RWPE1 (cell line): Measurements from ENCODE around the gene CCDC136.

ENCODE experiments used
- CTCF ChIA-PET: fragments of 350-600 bp; sonication (Branson Sonifier 250); formaldehyde crosslinking; extraction: SDS; loops from one replicate; lab custom pipeline; 2021; lab: Yijun Ruan, JAX
- POLR2A ChIA-PET: fragments of 400-600 bp; formaldehyde crosslinking; extraction: SDS; loops from one replicate; lab custom pipeline; 2020; ENCODE audit warnings: antibody characterized with exemption; ENCODE audit not compliant: low non-redundant PET; lab: Yijun Ruan, JAX
- DNase-seq: peaks from one replicate; pipeline ENCODE4 v3.0.0; 2012; ENCODE audit warnings: low spot score
- H3K27ac ChIP-seq: fragments of 450-650 bp; 2 replicates; pipeline ENCODE4 v1.5.1; 2017
- TF ChIP-seq, protein P1 (sequence below): fragments of 450-650 bp; conservative IDR thresholded peaks from 2 replicates; pipeline ENCODE4 v1.5.1; 2017; ENCODE audit warnings: low read depth, mild to moderate bottlenecking

Gene CCDC136

GRCh38 chr7:128810473-128810872, 18.7 kb downstream of the CCDC136 start:
- CTCF ChIA-PET: no interaction called here
- TF ChIP-seq, protein P1, sequence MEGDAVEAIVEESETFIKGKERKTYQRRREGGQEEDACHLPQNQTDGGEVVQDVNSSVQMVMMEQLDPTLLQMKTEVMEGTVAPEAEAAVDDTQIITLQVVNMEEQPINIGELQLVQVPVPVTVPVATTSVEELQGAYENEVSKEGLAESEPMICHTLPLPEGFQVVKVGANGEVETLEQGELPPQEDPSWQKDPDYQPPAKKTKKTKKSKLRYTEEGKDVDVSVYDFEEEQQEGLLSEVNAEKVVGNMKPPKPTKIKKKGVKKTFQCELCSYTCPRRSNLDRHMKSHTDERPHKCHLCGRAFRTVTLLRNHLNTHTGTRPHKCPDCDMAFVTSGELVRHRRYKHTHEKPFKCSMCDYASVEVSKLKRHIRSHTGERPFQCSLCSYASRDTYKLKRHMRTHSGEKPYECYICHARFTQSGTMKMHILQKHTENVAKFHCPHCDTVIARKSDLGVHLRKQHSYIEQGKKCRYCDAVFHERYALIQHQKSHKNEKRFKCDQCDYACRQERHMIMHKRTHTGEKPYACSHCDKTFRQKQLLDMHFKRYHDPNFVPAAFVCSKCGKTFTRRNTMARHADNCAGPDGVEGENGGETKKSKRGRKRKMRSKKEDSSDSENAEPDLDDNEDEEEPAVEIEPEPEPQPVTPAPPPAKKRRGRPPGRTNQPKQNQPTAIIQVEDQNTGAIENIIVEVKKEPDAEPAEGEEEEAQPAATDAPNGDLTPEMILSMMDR: no peak
- POLR2A ChIA-PET: no interaction called here
- H3K27ac ChIP-seq: no peak overlapping the region
- DNase-seq: no peak

GRCh38 chr7:128810997-128811396, 19.2 kb downstream of the CCDC136 start:
- TF ChIP-seq, protein P1: no peak
- DNase-seq: no peak
- ChIA-PET CTCF (no interaction called here), POLR2A (no interaction called here)
- no peak overlapping the region for H3K27ac ChIP-seq

GRCh38 chr7:128811631-128812430, 20.1 kb downstream of the CCDC136 start:
- ChIA-PET CTCF (no interaction called here), POLR2A (no interaction called here)
- TF ChIP-seq, protein P1: no peak
- no peak for DNase-seq
- H3K27ac ChIP-seq: no peak overlapping the region

DNA sequence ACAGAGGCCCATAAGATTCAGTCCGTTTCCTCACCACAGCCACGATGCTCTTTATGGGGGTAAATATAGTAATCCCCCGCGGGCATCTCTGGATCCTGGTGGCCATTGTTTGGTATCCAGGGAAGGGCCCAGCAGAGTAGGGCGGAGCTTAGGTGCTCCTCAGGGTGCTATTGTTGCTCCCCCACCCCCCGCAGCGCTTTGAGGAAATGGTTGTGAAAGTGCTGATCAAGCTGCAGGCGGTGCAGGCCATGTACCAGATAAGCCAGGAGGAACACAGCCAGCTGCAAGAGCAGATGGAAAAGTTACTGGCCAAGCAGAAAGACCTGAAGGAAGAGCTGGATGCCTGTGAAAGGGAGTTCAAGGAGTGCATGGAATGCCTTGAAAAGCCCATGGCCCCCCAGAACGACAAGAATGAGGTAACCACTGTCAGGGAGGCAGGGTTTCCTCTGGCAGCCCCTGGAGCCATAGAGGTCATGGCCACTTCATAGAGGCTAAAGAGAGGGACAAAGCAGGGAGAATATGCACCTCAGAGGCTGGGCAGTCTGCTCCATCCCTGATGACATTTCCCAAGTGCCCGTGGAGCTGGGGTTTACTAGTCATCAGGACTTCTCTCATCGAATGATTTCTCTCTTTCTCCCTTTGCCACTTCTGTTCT, 20.9 kb downstream of the CCDC136 start:
- no peak for DNase-seq
- ChIA-PET CTCF (no interaction called here), POLR2A (no interaction called here)
- TF ChIP-seq, protein P1: no peak
- no peak overlapping the region for H3K27ac ChIP-seq

DNA sequence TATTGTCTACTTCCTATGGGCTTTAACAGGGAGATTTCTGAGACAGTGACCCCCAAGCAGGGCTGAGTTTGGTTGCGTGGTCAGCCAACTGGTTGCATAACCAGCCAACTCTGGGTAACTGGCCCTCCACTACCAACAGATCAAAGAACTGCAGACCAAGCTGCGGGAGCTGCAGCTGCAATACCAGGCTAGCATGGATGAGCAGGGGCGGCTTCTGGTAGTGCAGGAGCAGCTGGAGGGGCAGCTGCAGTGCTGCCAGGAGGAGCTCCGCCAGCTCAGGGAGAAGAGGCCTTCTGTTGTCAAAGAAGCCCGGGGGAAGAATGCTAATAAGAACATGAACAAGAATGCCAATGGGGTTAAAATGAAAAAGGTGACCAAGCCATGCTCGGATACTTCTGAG, 22.7 kb downstream of the CCDC136 start:
- DNase-seq: no peak
- POLR2A ChIA-PET: no interaction called here
- no peak overlapping the region for H3K27ac ChIP-seq
- TF ChIP-seq, protein P1: no peak
- CTCF ChIA-PET: no interaction called here

GRCh38 chr7:128815289-128815942, 23.6 kb downstream of the CCDC136 start:
- CTCF ChIA-PET: no interaction called here
- POLR2A ChIA-PET: no interaction called here
- no peak for DNase-seq

More at GRCh38 chr7:128815289-128815942, 23.6 kb downstream of the CCDC136 start:
- TF ChIP-seq, protein P1: no peak
- no peak overlapping the region for H3K27ac ChIP-seq
